Skeletal muscle tissue (tissue), 4 donors: Measurements from ENCODE around the gene DHRS2. TPM values are rescaled to one million over a fixed set of nuclear protein-coding genes. Genes with fewer than 3 reads are reported as not detected.
"Not testable (repeated sequence)": the region's sequence is repeated elsewhere in the genome, so short reads cannot be mapped to it uniquely, and the experiment has no call there.

Experiments
- H3K27ac ChIP-seq: one replicate; pipeline ENCODE4 v1.7.0; 2013; ENCODE audit warnings: mild to moderate bottlenecking, low read depth, low read length, inconsistent platforms
- H3K27me3 ChIP-seq, 3 donors: one replicate each; pipeline ENCODE4 v1.7.0; 2013; ENCODE audit warnings: low read length in 3 of 3; ENCODE audit not compliant: control insufficient read depth in 3 of 3, insufficient read depth in 3 of 3
- H3K36me3 ChIP-seq, 3 donors: one replicate each; pipeline ENCODE4 v1.7.0; 2013; ENCODE audit warnings: low read length in 3 of 3; ENCODE audit not compliant: control insufficient read depth in 3 of 3, insufficient read depth in 3 of 3
- H3K4me1 ChIP-seq, 3 donors: one replicate each; pipeline ENCODE4 v1.7.0; 2013; ENCODE audit warnings: low read length in 3 of 3, mild to moderate bottlenecking in 3 of 3; ENCODE audit not compliant: control insufficient read depth in 3 of 3, insufficient read depth in 3 of 3
- H3K4me3 ChIP-seq, 3 donors: one replicate each; pipeline ENCODE4 v1.7.0; 2013; ENCODE audit warnings: low read length in 3 of 3
- H3K9ac ChIP-seq, 3 donors: one replicate each; pipeline ENCODE4 v1.7.0; 2013; ENCODE audit warnings: low read length in 3 of 3, mild to moderate bottlenecking in 3 of 3, moderate library complexity in 2 of 3, low read depth in 1 of 3
- H3K9me3 ChIP-seq, 3 donors: one replicate each; pipeline ENCODE4 v1.7.0; 2013; ENCODE audit warnings: low read length in 3 of 3; ENCODE audit not compliant: control insufficient read depth in 3 of 3
- total RNA-seq: library from RNA; depleted of rRNA; stranded (reverse); fragments of >200 nt; gene quantifications from one replicate; pipeline ENCODE4 v1.2.3, GENCODE V29; 2014
- donor health status: Osteomylitis.

DHRS2 gene
- total RNA-seq, 1 donor from 2014 or later = not detected

DNA sequence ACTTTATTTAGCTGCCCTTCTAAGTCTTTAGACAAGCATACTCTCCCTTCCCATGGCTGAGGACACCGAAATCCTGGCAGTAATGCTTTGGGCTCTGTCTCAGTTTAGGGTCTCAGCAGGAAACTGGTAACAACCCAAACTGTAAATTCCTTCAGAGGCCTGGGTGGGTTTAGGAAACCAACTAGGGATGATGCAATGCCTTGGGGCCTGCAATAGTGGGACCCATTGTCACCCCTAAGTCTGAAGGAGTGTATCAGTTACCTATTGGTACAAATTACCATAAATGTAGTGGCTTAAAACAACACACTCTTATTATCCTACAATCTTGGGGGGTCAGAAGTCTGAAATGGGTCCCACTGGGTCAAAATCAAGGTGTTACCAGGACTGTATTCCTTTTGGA, 36.0 kb downstream of the DHRS2 start:
- H3K27ac ChIP-seq = no peak overlapping the region
- no peak overlapping the region for H3K9ac ChIP-seq
- no peaks in the 10 kb centered on the region for H3K9me3 ChIP-seq
- H3K4me1 ChIP-seq = no peaks in the 10 kb centered on the region
- H3K36me3 ChIP-seq = no peaks in the 10 kb centered on the region
- no peaks in the 10 kb centered on the region for H3K27me3 ChIP-seq
- H3K4me3 ChIP-seq = no peak overlapping the region

DNA sequence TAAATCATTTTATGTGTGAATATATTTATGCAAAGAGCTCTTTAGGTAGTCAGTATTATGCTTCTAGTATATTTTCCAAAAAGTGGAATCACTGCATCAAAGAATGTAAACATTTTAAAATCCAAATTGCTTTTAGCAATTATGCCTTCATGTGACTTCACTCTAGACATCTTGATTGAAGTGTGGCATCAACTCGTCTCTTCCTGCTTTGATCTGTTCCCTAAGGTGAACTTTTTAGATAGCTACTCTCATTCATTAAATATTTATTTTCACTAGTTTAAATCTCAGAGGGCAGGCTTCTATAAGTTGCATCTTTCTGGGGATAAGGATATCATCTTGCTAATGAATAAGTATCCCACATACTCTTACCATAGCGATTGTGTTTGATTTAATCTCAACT, 39.2 kb downstream of the DHRS2 start:
- Histone ChIP-seq H3K9ac (no peak overlapping the region), H3K27ac (no peak overlapping the region), H3K36me3 (no peaks in the 10 kb centered on the region), H3K27me3 (no peaks in the 10 kb centered on the region), H3K4me3 (no peak overlapping the region), H3K4me1 (no peaks in the 10 kb centered on the region), H3K9me3 (no peaks in the 10 kb centered on the region)

DNA sequence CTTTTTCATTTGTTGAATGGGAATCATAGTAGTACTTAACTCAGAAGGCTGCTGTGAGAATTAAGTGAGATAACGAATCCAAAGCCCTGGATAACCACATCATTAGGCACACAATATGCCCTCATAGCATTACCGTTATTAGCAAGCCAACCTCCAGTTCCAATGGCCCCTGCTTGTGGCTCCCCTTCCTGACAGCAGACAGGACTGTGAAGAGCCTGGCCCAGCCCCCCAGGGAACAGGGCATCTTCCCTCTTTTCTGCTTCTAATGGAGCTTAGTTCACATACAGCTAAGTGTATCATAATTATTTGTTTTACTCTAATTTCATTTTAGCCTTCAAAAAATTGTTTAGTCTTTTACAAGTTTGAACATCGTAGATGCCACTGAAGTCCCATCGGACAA, 39.7 kb downstream of the DHRS2 start:
- H3K27ac ChIP-seq = no peak overlapping the region
- no peaks in the 10 kb centered on the region for H3K36me3 ChIP-seq

DNA sequence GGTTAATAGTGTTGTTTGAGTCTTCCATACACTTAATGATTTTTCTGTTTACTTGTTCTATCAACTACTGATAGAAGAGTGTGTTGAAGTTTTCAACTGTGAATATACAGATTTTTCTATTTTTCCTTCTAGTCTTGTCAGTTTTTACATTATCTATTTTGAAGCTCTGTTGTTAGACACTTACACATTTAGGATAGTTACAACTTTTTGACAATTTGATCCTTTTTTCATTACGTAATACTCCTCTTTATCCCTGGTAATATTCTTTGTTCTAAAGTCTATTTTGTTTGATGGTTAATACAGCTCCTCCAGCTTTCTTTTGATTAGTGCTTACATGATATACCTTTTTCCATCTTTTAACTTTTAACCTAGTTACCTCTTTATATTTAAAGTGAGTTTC, 45.2 kb downstream of the DHRS2 start:
- Histone ChIP-seq H3K9me3 (no peaks in the 10 kb centered on the region), H3K36me3 (no peaks in the 10 kb centered on the region), H3K27ac (no peak overlapping the region), H3K4me1 (no peaks in the 10 kb centered on the region), H3K4me3 (no peak overlapping the region), H3K27me3 (peaks cover 3 to 5% (median 3%) of the 10 kb centered on the region in 3 donors), H3K9ac (no peak overlapping the region)

More for the DNA sequence above, 39.7 kb downstream of the DHRS2 start:
- Histone ChIP-seq H3K4me1 (no peaks in the 10 kb centered on the region), H3K9ac (no peak overlapping the region), H3K27me3 (no peaks in the 10 kb centered on the region), H3K4me3 (no peak overlapping the region), H3K9me3 (no peaks in the 10 kb centered on the region)

DNA sequence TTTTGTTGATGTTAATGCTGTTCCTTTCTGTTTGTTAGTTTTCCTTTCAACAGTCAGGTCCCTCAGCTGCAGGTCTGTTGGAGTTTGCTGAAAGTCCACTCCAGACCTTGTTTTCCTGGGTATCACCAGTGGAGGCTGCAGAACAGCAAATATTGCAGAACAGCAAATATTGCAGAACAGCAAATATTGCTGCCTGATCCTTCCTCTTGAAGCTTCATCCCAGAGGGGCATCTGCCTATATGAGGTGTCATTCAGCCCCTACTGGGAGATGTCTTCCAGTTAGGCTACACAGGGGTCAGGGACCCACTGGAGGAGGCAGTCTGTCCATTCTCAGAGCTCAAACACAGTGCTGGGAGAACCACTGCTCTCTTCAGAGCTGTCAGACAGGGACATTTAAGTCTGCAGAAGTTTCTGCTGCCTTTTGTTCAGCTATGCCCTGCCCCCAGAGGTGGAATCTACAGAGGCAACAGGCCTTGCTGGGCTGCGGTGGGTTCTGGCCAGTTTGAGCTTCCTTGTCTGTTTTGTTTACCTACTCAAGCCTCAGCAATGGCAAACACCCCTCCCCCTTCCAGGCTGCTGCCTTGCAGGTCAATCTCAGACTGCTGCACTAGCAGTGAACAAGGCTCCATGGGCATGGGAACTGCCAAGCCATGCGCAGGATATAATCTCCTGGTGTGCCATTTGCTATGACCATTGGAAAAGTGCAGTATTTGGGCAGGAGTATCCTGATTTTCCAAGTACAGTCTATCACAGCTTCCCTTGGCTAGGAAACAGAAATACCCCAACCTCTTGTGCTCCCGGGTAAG, 53.7 kb downstream of the DHRS2 start:
- not testable (repeated sequence) for H3K27me3 ChIP-seq, H3K27ac ChIP-seq, H3K4me1 ChIP-seq, H3K4me3 ChIP-seq, H3K9ac ChIP-seq, H3K9me3 ChIP-seq, H3K36me3 ChIP-seq

DNA sequence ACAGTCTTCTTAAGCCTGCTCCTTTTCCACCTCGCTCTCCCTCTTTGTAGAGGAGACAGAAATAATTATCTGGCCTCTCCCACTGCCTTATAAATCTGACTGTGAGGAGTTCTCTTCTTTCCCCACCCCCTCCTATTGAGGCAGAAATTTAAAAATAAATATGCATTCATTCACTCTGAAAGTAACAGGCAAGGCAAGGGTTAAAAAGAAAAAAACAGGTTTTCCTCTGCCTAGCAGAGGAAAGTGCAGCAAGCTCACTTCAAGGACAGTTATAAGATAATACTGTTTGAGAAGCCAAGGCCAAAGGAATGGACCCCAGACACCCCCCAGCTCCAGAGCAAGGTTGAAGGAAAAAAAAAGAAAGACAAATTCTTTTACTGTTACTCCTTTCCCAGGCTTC, 56.3 kb downstream of the DHRS2 start:
- no peak overlapping the region for H3K4me3 ChIP-seq
- H3K9me3 ChIP-seq = no peaks in the 10 kb centered on the region
- peaks cover 10 to 17% (median 13%) of the 10 kb centered on the region in 3 donors for H3K4me1 ChIP-seq
- H3K36me3 ChIP-seq = no peaks in the 10 kb centered on the region
- no peak overlapping the region for H3K27ac ChIP-seq
- peaks cover 3 to 7% (median 4%) of the 10 kb centered on the region in 3 donors for H3K27me3 ChIP-seq
- no peak overlapping the region for H3K9ac ChIP-seq

DNA sequence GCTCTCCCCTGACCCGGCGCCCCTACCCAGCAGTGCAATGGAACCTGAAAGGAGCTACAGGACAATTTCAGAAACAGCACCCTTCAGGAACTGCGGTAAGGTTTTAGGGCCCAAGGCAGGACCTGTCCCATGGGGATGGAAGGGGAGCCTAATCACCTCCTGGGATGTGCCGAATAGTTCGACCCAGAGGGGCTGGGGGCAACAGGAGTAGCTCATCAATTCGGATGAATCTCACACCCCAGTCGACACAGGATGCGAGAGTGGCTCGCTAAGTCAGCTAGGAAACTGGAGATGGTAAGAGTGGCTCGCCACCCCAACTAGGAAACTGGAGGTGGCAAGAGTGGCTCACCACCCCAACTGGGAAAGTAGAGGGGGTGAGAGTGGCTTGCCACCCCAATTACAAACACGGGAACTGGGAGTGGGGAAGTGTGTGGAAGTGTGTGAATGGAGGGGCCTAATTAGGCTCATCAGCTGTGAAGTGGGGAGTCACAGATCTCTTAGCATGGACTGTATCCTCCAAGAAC, 57.1 kb downstream of the DHRS2 start:
- Histone ChIP-seq H3K4me1 (peaks cover 10 to 17% (median 13%) of the 10 kb centered on the region in 3 donors), H3K36me3 (no peaks in the 10 kb centered on the region), H3K9ac (no peak overlapping the region), H3K9me3 (no peaks in the 10 kb centered on the region), H3K27me3 (peaks cover 3 to 10% (median 4%) of the 10 kb centered on the region in 3 donors), H3K4me3 (no peak overlapping the region), H3K27ac (no peak overlapping the region)

DNA sequence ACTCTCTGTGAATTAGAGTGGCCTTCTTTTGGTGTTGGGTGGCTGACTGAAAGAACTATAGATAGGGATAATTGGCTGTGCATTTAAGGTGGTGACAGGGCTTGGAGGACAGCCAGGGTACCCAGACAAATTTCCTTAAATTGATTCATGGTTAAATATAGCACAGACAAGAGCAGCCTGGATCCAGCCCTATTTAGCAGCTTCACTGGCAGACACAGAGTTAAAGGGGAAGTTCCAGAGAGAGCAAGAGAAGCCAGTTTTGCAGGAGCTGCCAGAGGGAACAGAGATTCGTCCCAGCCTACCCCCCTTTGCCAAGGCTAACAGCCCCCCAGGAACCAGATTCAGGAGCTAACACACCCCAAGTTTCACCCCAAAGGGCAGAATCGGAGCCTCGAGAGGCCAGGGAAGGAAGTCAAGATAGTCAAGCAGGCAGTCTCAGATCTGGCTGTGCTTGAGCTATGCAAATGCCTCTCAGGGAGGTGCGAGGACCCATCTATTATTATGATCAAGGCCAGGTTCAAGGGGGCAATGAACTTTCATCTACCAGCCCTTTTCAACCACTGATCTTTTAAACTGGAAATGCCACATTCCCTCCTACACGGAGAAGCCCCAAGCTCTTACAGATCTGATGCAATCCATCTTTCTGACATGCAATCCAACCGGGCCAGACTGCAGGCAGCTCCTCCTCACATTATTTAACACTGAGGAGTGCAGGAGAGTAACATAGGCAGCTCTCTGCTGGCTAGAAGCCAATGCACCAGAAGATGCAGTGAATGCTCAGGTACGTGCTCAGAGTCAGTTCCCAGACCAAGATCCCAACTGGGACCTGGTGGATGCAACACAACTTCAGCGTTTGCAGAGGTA, 58.2 kb downstream of the DHRS2 start:
- H3K9me3 ChIP-seq = no peaks in the 10 kb centered on the region
- peaks cover 3 to 10% (median 4%) of the 10 kb centered on the region in 3 donors for H3K27me3 ChIP-seq
- peak overlapping the region in 1 of 3 donors; percentile 47 for H3K9ac ChIP-seq
- no peak overlapping the region for H3K27ac ChIP-seq
- no peak overlapping the region for H3K4me3 ChIP-seq
- H3K36me3 ChIP-seq = no peaks in the 10 kb centered on the region
- H3K4me1 ChIP-seq = peaks cover 10 to 17% (median 13%) of the 10 kb centered on the region in 3 donors
